Hematopoietic multipotent progenitor cell treated with erythropoietin and hydrocortisone succinate and interleukin-3 and kit ligand, for 15 days (in vitro differentiated cells): ENCODE results near the gene ATP9B.

Experiments
- DNase-seq: peaks from one replicate; pipeline ENCODE4 v3.0.0-alpha.2; 2015; ENCODE audit warnings: low spot score

The ATP9B gene

GRCh38 chr18:79382681-79383387, 313.6 kb downstream of the ATP9B start:
- DNase-seq = no peak

GRCh38 chr18:79383388-79384056, 314.3 kb downstream of the ATP9B start:
- DNase-seq = no peak

GRCh38 chr18:79384151-79384807, 315.1 kb downstream of the ATP9B start:
- no peak for DNase-seq

- no peak for DNase-seq
Observed at GRCh38 chr18:79384834-79385233, 315.6 kb downstream of the ATP9B start.

- DNase-seq = no peak
Observed at GRCh38 chr18:79385326-79385707, 316.1 kb downstream of the ATP9B start.

GRCh38 chr18:79385708-79386341, 316.6 kb downstream of the ATP9B start:
- no peak for DNase-seq

- DNase-seq = no peak
Observed at GRCh38 chr18:79386547-79386946, 317.4 kb downstream of the ATP9B start.

GRCh38 chr18:79387214-79387613, 318.0 kb downstream of the ATP9B start:
- DNase-seq = no peak

GRCh38 chr18:79387615-79388014, 318.4 kb downstream of the ATP9B start:
- no peak for DNase-seq

GRCh38 chr18:79388043-79388442, 318.8 kb downstream of the ATP9B start:
- DNase-seq = no peak

GRCh38 chr18:79389689-79390088, 320.5 kb downstream of the ATP9B start:
- DNase-seq = no peak

GRCh38 chr18:79392226-79392625, 323.0 kb downstream of the ATP9B start:
- no peak for DNase-seq

GRCh38 chr18:79393181-79393634, 324.0 kb downstream of the ATP9B start:
- no peak for DNase-seq

- DNase-seq = no peak
Observed at GRCh38 chr18:79393635-79394533, 324.7 kb downstream of the ATP9B start.

GRCh38 chr18:79394534-79395307, 325.5 kb downstream of the ATP9B start:
- no peak for DNase-seq

- DNase-seq = no peak
Observed at GRCh38 chr18:79395308-79395640, 326.1 kb downstream of the ATP9B start.

- no peak for DNase-seq
Observed at GRCh38 chr18:79395761-79396404, 326.7 kb downstream of the ATP9B start, which contains the start of gene NFATC1. Gene NFATC1, plus strand, starts transcription at chr18:79395930. Its CDS starts 295 bp downstream, at chr18:79396225.

- DNase-seq = no peak
Observed at GRCh38 chr18:79396431-79397246, 327.4 kb downstream of the ATP9B start.

GRCh38 chr18:79397247-79397829, 328.1 kb downstream of the ATP9B start:
- DNase-seq = no peak
